Body of pancreas (tissue), 4 donors: Measurements from ENCODE around the gene PKD2. TPM values are rescaled to one million over a fixed set of nuclear protein-coding genes. Genes with fewer than 3 reads are reported as not detected.

Experiments used
- ATAC-seq: fragments of 150-250 bp; one replicate; pipeline ENCODE4 v1.9.1; 2016
- DNase-seq, 4 donors: peaks; one replicate each; pipeline ENCODE4 v3.0.0-alpha.2; 2019
- H3K27ac ChIP-seq, 4 donors: fragments of 200-600 bp; sonication (generic); 1 replicate in 3 of 4; 2 replicates in 1 of 4; pipeline versions ENCODE4 v1.5.1 to v1.6.1; 2016 to 2019; ENCODE audit warnings: mild to moderate bottlenecking in 1 of 4, mixed read lengths in 1 of 4, moderate library complexity in 1 of 4
- H3K27me3 ChIP-seq, 2 donors: fragments of 200-600 bp; sonication (generic); one replicate each; pipeline ENCODE4 v1.6.0; 2016; ENCODE audit warnings: mild to moderate bottlenecking in 1 of 2
- H3K36me3 ChIP-seq, 2 donors: fragments of 200-600 bp; sonication (generic); replicated peaks in 1 of 2; 2 replicates each; pipeline ENCODE4 v1.5.1; 2016; ENCODE audit warnings: low read depth in 2 of 2; ENCODE audit not compliant: insufficient read depth in 1 of 2
- H3K4me1 ChIP-seq: fragments of 200-600 bp; sonication (generic); one replicate; pipeline ENCODE4 v1.6.0; 2016
- H3K4me3 ChIP-seq, 2 donors: fragments of 200-600 bp; sonication (generic); 1 replicate in 1 of 2; 2 replicates in 1 of 2; pipeline ENCODE4 v1.5.1; 2016 to 2019
- H3K9me3 ChIP-seq, 3 donors: fragments of 200-600 bp; sonication (generic); 1 replicate in 2 of 3; 2 replicates in 1 of 3; pipeline ENCODE4 v1.5.1; 2016
- POLR2A ChIP-seq, 3 donors: fragments of 450-650 bp; IDR thresholded peaks; one replicate each; pipeline ENCODE4 v1.6.1; 2016; ENCODE audit warnings: antibody characterized with exemption in 3 of 3, mild to moderate bottlenecking in 2 of 3
- WGBS, 2 donors: methylation state at CpG; one replicate each; pipeline ENCODE4 v1.1.5; 2017; 5-methylcytosine and 5-hydroxymethylcytosine counted together
- intact Hi-C: fragments of 100-400 bp; cut with DNase I; formaldehyde crosslinking; loops from one replicate; pipeline ENCODE4 v1.15.1; 2023
- total RNA-seq, 2 donors: library from RNA; depleted of rRNA; stranded (reverse); fragments of >200 nt; gene quantifications; one replicate each; pipeline ENCODE4 v1.1.0, GENCODE V29; 2016
- TF ChIP-seq, protein P1 (sequence below), 7 experiments: fragments of 450-650 bp in 4 of 7; fragments of 200-600 bp in 3 of 7; sonication (generic) in 3 of 7; IDR thresholded peaks; one replicate each; pipeline ENCODE4 v1.5.1; 2016 to 2019; ENCODE audit warnings: antibody characterized with exemption in 7 of 7

Gene PKD2
- total RNA-seq, 2 donors from 2014 or later, result 29.8 to 33.6 TPM

DNA sequence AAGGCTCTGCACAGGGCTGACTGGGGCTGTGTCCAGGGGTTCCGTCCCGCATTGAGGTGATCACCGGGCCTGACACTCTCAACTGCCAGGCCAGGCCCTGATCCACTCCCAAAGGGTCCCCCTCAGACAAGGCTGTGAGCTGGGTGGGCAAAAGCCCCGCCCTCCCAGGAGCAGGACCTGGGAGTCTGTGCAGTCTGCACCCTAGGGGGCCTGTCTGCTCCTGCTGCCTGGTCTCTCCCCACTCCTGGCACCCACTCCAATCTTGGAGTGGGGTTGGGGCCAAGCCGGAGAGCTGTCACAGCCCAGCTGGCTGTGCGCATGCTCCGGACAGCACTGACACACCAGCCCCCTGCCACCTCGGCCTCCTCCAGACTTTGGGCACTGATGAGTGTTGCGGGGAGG is 41.3 kb upstream of the PKD2 start:
- WGBS, 2 donors, result 89 to 100% methylated on average over 3 to 9 of the region's 9 CpGs
- no peaks in the 10 kb centered on the region for H3K27me3 ChIP-seq
- H3K9me3 ChIP-seq, result no peaks in the 10 kb centered on the region
- H3K4me1 ChIP-seq, result no peaks in the 10 kb centered on the region
- intact Hi-C loops, result loop anchor here (5.0 kb wide), 1 partner anchor 114 kb away; no protein-coding TSS in a partner anchor
- no peak overlapping the region for H3K27ac ChIP-seq
- DNase-seq, result no peak
- no peak for ATAC-seq
- no peak for TF ChIP-seq POLR2A (IDR thresholded peaks at IDR 0.05)
- TF ChIP-seq, protein P1, sequence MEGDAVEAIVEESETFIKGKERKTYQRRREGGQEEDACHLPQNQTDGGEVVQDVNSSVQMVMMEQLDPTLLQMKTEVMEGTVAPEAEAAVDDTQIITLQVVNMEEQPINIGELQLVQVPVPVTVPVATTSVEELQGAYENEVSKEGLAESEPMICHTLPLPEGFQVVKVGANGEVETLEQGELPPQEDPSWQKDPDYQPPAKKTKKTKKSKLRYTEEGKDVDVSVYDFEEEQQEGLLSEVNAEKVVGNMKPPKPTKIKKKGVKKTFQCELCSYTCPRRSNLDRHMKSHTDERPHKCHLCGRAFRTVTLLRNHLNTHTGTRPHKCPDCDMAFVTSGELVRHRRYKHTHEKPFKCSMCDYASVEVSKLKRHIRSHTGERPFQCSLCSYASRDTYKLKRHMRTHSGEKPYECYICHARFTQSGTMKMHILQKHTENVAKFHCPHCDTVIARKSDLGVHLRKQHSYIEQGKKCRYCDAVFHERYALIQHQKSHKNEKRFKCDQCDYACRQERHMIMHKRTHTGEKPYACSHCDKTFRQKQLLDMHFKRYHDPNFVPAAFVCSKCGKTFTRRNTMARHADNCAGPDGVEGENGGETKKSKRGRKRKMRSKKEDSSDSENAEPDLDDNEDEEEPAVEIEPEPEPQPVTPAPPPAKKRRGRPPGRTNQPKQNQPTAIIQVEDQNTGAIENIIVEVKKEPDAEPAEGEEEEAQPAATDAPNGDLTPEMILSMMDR (IDR thresholded peaks at IDR 0.05), result no peak
- no peak overlapping the region for H3K4me3 ChIP-seq
- no peaks in the 10 kb centered on the region for H3K36me3 ChIP-seq

DNA sequence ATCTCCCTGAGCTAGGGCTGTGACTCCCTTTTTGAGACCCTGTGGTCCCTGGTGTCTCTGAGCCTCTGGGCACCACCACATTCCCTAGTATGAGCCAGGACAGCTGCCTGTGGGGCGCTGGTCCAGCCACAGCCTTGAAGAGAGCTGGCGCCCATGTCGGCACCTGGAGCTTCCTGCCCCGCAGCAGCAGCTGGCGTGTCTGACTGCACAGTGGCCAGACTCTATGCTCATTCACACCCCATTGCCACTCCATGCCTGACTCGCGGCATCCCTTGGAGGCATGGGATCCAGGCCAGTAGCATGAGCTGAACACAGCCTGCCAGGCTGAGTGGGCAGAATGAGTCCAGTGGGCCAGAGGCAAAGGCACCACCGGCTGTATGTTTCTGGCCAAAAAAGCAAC is 40.2 kb upstream of the PKD2 start:
- Histone ChIP-seq H3K4me3 (no peak overlapping the region), H3K9me3 (no peaks in the 10 kb centered on the region), H3K36me3 (no peaks in the 10 kb centered on the region), H3K27me3 (no peaks in the 10 kb centered on the region), H3K27ac (no peak overlapping the region), H3K4me1 (no peaks in the 10 kb centered on the region)
- no peak for DNase-seq
- TF ChIP-seq, protein P1 (IDR thresholded peaks at IDR 0.05), result no peak
- no peak for TF ChIP-seq POLR2A (IDR thresholded peaks at IDR 0.05)
- WGBS, 2 donors, result 80 to 86% methylated on average over 3 to 8 of the region's 8 CpGs
- no peak for ATAC-seq
- intact Hi-C loops, result loop anchor here (5.0 kb wide), 1 partner anchor 115 kb away; no protein-coding TSS in a partner anchor

DNA sequence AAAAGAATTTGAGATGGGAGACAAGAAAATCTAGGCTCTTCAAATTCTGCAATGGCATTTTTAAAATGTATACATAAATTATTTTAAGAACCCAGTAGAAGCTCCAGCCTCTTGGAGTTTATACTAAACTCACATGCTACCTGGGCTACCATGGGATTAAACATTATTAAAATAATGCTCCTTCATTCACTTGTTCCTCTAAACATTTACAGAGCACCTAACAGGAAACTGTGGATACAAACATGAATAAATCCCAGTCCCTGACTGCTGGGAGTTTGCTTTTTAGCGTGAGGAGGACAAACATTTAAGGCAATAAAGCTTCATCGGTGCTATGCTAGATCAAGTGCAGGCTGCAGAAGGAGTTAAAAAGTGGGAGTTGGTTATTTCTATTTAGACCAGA is 37.3 kb upstream of the PKD2 start:
- DNase-seq (no peak), ATAC-seq (no peak)
- TF ChIP-seq POLR2A (IDR thresholded peaks at IDR 0.05), result no peak
- TF ChIP-seq, protein P1 (IDR thresholded peaks at IDR 0.05), result no peak
- 18 to 31% methylated on average over 2 of the region's 2 CpGs for WGBS, 2 donors
- H3K27ac ChIP-seq, result peak overlapping the region in 1 of 4 donors; percentile 7
- H3K4me3 ChIP-seq, result no peak overlapping the region
- H3K9me3 ChIP-seq, result no peaks in the 10 kb centered on the region
- no peaks in the 10 kb centered on the region for H3K27me3 ChIP-seq
- H3K4me1 ChIP-seq, result peaks cover 16% of the 10 kb centered on the region
- intact Hi-C loops, result no loop called here
- H3K36me3 ChIP-seq, result no peaks in the 10 kb centered on the region

DNA sequence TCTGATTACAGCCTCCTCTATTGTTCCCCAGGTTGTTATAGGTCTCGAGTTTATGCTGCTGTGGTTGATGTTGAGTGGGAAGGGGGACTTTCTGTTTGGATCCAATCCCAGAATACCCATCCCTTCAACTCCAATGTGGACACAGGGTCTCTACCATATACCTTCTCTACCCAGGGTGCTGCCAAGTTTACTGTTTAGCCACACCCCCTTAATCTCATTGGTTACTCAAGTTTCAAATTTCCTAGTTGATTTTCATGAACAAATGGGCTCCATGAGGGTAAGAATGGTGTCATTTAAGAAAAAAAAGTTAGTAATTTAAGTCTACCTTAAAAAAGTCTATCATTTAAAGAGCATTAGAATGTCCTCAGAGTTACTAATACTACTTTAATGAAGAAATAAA is 35.6 kb upstream of the PKD2 start:
- DNase-seq, result no peak
- intact Hi-C loops, result no loop called here
- WGBS, 2 donors, result 50 to 68% methylated on average over 1 of the region's 1 CpG
- no peaks in the 10 kb centered on the region for H3K9me3 ChIP-seq
- peaks cover 16% of the 10 kb centered on the region for H3K4me1 ChIP-seq
- TF ChIP-seq POLR2A (IDR thresholded peaks at IDR 0.05), result no peak
- TF ChIP-seq, protein P1 (IDR thresholded peaks at IDR 0.05), result no peak
- ATAC-seq, result no peak
- H3K4me3 ChIP-seq, result no peak overlapping the region
- H3K27ac ChIP-seq, result no peak overlapping the region
- no peaks in the 10 kb centered on the region for H3K36me3 ChIP-seq
- no peaks in the 10 kb centered on the region for H3K27me3 ChIP-seq
